CD4-positive, alpha-beta T cell treated with Interleukin-21 for 1 hour (primary cell): ENCODE data around the gene RNPEP.

ENCODE experiments used
- DNase-seq: peaks from one replicate; pipeline ENCODE4 v3.0.0-alpha.2; 2020

Gene RNPEP

GRCh38 chr1:201964261-201964660, 18.2 kb upstream of the RNPEP start:
- DNase-seq: no peak

- no peak for DNase-seq
These were observed 16.3 kb upstream of the RNPEP start for GRCh38 chr1:201966171-201966570.

GRCh38 chr1:201968202-201968925, 14.1 kb upstream of the RNPEP start:
- DNase-seq: no peak

- no peak for DNase-seq
These were observed 11.9 kb upstream of the RNPEP start for GRCh38 chr1:201970334-201971159.

- peak; percentile 74 for DNase-seq
These were observed 296 bp upstream of the RNPEP start for GRCh38 chr1:201982082-201982622.

GRCh38 chr1:201983380-201983805, 945 bp downstream of the RNPEP start:
- no peak for DNase-seq

GRCh38 chr1:201984446-201984845, 2.0 kb downstream of the RNPEP start:
- DNase-seq: no peak

GRCh38 chr1:201985355-201985754, 2.9 kb downstream of the RNPEP start:
- no peak for DNase-seq

GRCh38 chr1:201988601-201989000, 6.2 kb downstream of the RNPEP start:
- DNase-seq: no peak

GRCh38 chr1:201989354-201990128, 7.1 kb downstream of the RNPEP start:
- DNase-seq: no peak

GRCh38 chr1:201990427-201990826, 8.0 kb downstream of the RNPEP start:
- no peak for DNase-seq

GRCh38 chr1:201999625-202000238, 17.3 kb downstream of the RNPEP start:
- peak; percentile 40 for DNase-seq

- no peak for DNase-seq
These were observed 20.1 kb downstream of the RNPEP start for GRCh38 chr1:202002507-202002906.

GRCh38 chr1:202004711-202005110, 22.3 kb downstream of the RNPEP start:
- DNase-seq: no peak

- no peak for DNase-seq
These were observed 23.5 kb downstream of the RNPEP start for GRCh38 chr1:202005958-202006357.

- DNase-seq: no peak
These were observed 24.9 kb downstream of the RNPEP start for GRCh38 chr1:202007304-202007703.

GRCh38 chr1:202007805-202008489, 25.5 kb downstream of the RNPEP start:
- DNase-seq: no peak

GRCh38 chr1:202009326-202010179, 27.1 kb downstream of the RNPEP start:
- peak; percentile 59 for DNase-seq

GRCh38 chr1:202010180-202011015, 27.9 kb downstream of the RNPEP start, which contains the start of gene ELF3:
ELF3 (plus strand) TSS chr1:202010587; CDS start chr1:202011137, 550 bp downstream.
- DNase-seq: no peak

GRCh38 chr1:202011994-202012393, 29.5 kb downstream of the RNPEP start:
- DNase-seq: no peak
